HepG2 (cell line): Measurements from ENCODE around the gene TRIM7. TPM values are rescaled to one million over a fixed set of nuclear protein-coding genes. Genes with fewer than 3 reads are reported as not detected.

Source experiments
- CBX2 ChIP-seq, 2 experiments: fragments of 200-600 bp in 1 of 2; sonication (generic); formaldehyde crosslinking in 1 of 2; IDR thresholded peaks; 2 replicates each; pipeline versions ENCODE4 v1.7.0 to v1.8.1; 2018 to 2022; ENCODE audit warnings: low read depth in 2 of 2, low read length in 1 of 2, mild to moderate bottlenecking in 1 of 2, missing genetic modification reagents in 1 of 2
- CENPT ChIP-seq: sonication (generic); formaldehyde crosslinking; IDR thresholded peaks from 2 replicates; pipeline ENCODE4 v1.8.0; 2022; ENCODE audit warnings: low read depth, mild to moderate bottlenecking, moderate library complexity, missing genetic modification reagents
- FOXK2 ChIP-seq: fragments of 450-650 bp; IDR thresholded peaks from 2 replicates; pipeline ENCODE4 v1.6.1; 2016
- MED13 ChIP-seq: sonication (generic); formaldehyde crosslinking; IDR thresholded peaks from 2 replicates; pipeline ENCODE4 v1.5.0; 2020; ENCODE audit warnings: missing genetic modification reagents
- MTA3 ChIP-seq: sonication (generic); formaldehyde crosslinking; IDR thresholded peaks from 2 replicates; pipeline ENCODE4 v1.4.0; 2020; ENCODE audit warnings: missing genetic modification reagents
- MTF2 ChIP-seq: sonication (generic); formaldehyde crosslinking; IDR thresholded peaks from 2 replicates; pipeline ENCODE4 v1.5.0; 2020; ENCODE audit warnings: missing genetic modification reagents, borderline replicate concordance
- MXD1 ChIP-seq: sonication (generic); formaldehyde crosslinking; IDR thresholded peaks from 2 replicates; pipeline ENCODE4 v1.4.0; 2020; ENCODE audit warnings: mild to moderate bottlenecking, missing genetic modification reagents
- NFE2 ChIP-seq: sonication (generic); formaldehyde crosslinking; IDR thresholded peaks from 2 replicates; pipeline ENCODE4 v1.4.0; 2020; ENCODE audit warnings: missing genetic modification reagents
- NRL ChIP-seq: sonication (generic); formaldehyde crosslinking; IDR thresholded peaks from 2 replicates; pipeline ENCODE4 v1.5.0; 2020; ENCODE audit warnings: missing genetic modification reagents, mild to moderate bottlenecking, moderate library complexity, borderline replicate concordance
- PITX1 ChIP-seq: sonication (generic); formaldehyde crosslinking; IDR thresholded peaks from 2 replicates; pipeline ENCODE4 v1.5.1; 2020; ENCODE audit warnings: mild to moderate bottlenecking, missing genetic modification reagents
- SETDB1 ChIP-seq: sonication (generic); formaldehyde crosslinking; IDR thresholded peaks from 2 replicates; pipeline ENCODE4 v1.5.1; 2020; ENCODE audit warnings: missing genetic modification reagents, mild to moderate bottlenecking, borderline replicate concordance
- SP140L ChIP-seq: sonication (generic); formaldehyde crosslinking; IDR thresholded peaks from 2 replicates; pipeline ENCODE4 v1.4.0; 2020; ENCODE audit warnings: missing genetic modification reagents, borderline replicate concordance
- SPEN ChIP-seq: sonication (generic); formaldehyde crosslinking; IDR thresholded peaks from 2 replicates; pipeline ENCODE4 v1.5.1; 2020; ENCODE audit warnings: low read depth, mild to moderate bottlenecking, missing genetic modification reagents
- SRSF1 ChIP-seq: fragments of 200-400 bp; formaldehyde crosslinking; optimal IDR thresholded peaks from 2 replicates; pipeline ENCODE3; 2017; ENCODE audit warnings: mild to moderate bottlenecking, low read depth, low read length, moderate library complexity
- SSRP1 ChIP-seq: IDR thresholded peaks from 2 replicates; pipeline ENCODE4 v1.6.1; 2016; ENCODE audit warnings: control low read depth
- TCF12 ChIP-seq, 2 experiments: fragments of 450-650 bp in 1 of 2; sonication (generic) in 1 of 2; formaldehyde crosslinking in 1 of 2; IDR thresholded peaks; 2 replicates each; pipeline versions ENCODE4 v1.6.1 to v1.8.0; 2017 to 2022; ENCODE audit warnings: antibody characterized with exemption in 1 of 2, mild to moderate bottlenecking in 1 of 2, missing genetic modification reagents in 1 of 2, moderate library complexity in 1 of 2
- ZBTB10 ChIP-seq: sonication (generic); formaldehyde crosslinking; IDR thresholded peaks from 2 replicates; pipeline ENCODE4 v1.4.0; 2020; ENCODE audit warnings: missing genetic modification reagents, borderline replicate concordance
- ZBTB34 ChIP-seq: sonication (generic); formaldehyde crosslinking; IDR thresholded peaks from 2 replicates; pipeline ENCODE4 v1.8.0; 2022; ENCODE audit warnings: mild to moderate bottlenecking, missing genetic modification reagents
- ZC3H13 ChIP-seq: sonication (generic); formaldehyde crosslinking; IDR thresholded peaks from 2 replicates; pipeline ENCODE4 v1.8.1; 2023; ENCODE audit warnings: mild to moderate bottlenecking, missing genetic modification reagents, moderate library complexity
- ZFP62 ChIP-seq: sonication (generic); formaldehyde crosslinking; IDR thresholded peaks from 2 replicates; pipeline ENCODE4 v1.4.0; 2020; ENCODE audit warnings: missing genetic modification reagents
- ZFYVE20 ChIP-seq: sonication (generic); formaldehyde crosslinking; IDR thresholded peaks from 2 replicates; pipeline ENCODE4 v1.8.0; 2023; ENCODE audit warnings: low read depth, mild to moderate bottlenecking, moderate library complexity, missing genetic modification reagents, borderline replicate concordance
- polyA plus RNA-seq, 8 experiments: library from polyadenylated mRNA; depleted of rRNA in 3 of 8; stranded (reverse) in 7 of 8; unstranded in 1 of 8; fragments of >200 nt; fragmentation: Illumina TruSeq in 4 of 8; extraction: Trizol in 4 of 8; gene quantifications; 2 replicates each; pipeline versions ENCODE4 v1.2.1 to v1.2.3, GENCODE V29; 2011 to 2016; ENCODE audit warnings: low read depth in 4 of 8, missing spikeins in 1 of 8, mixed read lengths in 1 of 8; ENCODE audit not compliant: insufficient read depth in 1 of 8
- total RNA-seq, 5 experiments: library from RNA; depleted of rRNA; stranded (reverse); fragments of >200 nt; fragmentation: Illumina TruSeq; extraction: Trizol; gene quantifications; 2 replicates each; pipeline ENCODE4 v1.2.3, GENCODE V29; 2016; ENCODE audit warnings: low read depth in 1 of 5
- TF ChIP-seq, protein P1 (sequence below), 2 experiments: sonication (generic) in 1 of 2; formaldehyde crosslinking in 1 of 2; IDR thresholded peaks; 2 replicates each; pipeline versions ENCODE4 v1.5.1 to v1.6.1; 2011 to 2020; ENCODE audit warnings: borderline replicate concordance in 1 of 2, low read depth in 1 of 2, low read length in 1 of 2, mild to moderate bottlenecking in 1 of 2, missing genetic modification reagents in 1 of 2, moderate library complexity in 1 of 2

TRIM7 gene
- total and polyA plus RNA-seq, 2 of the 13 experiments (the other 11 are each of a cell fraction or from before 2014, with no cell fraction given) = 0.13 TPM; not detected in 1

GRCh38 chr5:181223058-181223728 lies 18.2 kb upstream of the TRIM7 start, which contains the start of gene TRIM41 (continued):
- TF ChIP-seq CENPT (CRISPR knock-in tag) (no peak; the same call in 1 of the 2 replicates), ZC3H13 (0 out of 2 replicates have a peak, but pooled peaks have one; percentile 17), ZBTB34 (CRISPR knock-in tag) (peak; percentile 62; the same call in 1 of the 2 replicates), PITX1 (peak; percentile 89), MTA3 (no peak), MED13 (CRISPR knock-in tag) (no peak), MTF2 (CRISPR knock-in tag) (no peak), SSRP1 (CRISPR knock-in tag) (no peak; the same call in 1 of the 2 replicates), FOXK2 (0 out of 2 replicates have a peak, but pooled peaks have one; percentile 22), TCF12 (IDR thresholded peaks at IDR 0.05) (no peak), TCF12 (CRISPR knock-in tag; IDR thresholded peaks at IDR 0.05) (0 out of 2 replicates have a peak, but pooled peaks have one; percentile 61), SETDB1 (CRISPR knock-in tag) (no peak), ZBTB10 (0 out of 2 replicates have a peak, but pooled peaks have one; percentile 33), SRSF1 (peak; percentile 87), NFE2 (CRISPR knock-in tag) (no peak), SPEN (CRISPR knock-in tag) (peak; percentile 86; the same call in 1 of the 2 replicates), ZFP62 (CRISPR knock-in tag) (no peak), MXD1 (CRISPR knock-in tag) (no peak), NRL (CRISPR knock-in tag) (peak; percentile 32; the same call in 1 of the 2 replicates), SP140L (CRISPR knock-in tag) (no peak), CBX2 (IDR thresholded peaks at IDR 0.05; ENCODE audit: low read depth, low read length) (no peak), CBX2 (CRISPR knock-in tag; IDR thresholded peaks at IDR 0.05; ENCODE audit: low read depth) (no peak), ZFYVE20 (peak; percentile 1; the same call in 1 of the 2 replicates)
- TF ChIP-seq, protein P1, sequence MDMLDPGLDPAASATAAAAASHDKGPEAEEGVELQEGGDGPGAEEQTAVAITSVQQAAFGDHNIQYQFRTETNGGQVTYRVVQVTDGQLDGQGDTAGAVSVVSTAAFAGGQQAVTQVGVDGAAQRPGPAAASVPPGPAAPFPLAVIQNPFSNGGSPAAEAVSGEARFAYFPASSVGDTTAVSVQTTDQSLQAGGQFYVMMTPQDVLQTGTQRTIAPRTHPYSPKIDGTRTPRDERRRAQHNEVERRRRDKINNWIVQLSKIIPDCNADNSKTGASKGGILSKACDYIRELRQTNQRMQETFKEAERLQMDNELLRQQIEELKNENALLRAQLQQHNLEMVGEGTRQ (IDR thresholded peaks at IDR 0.05; ENCODE audit: low read depth, low read length) = no peak
- TF ChIP-seq, protein P1 (CRISPR knock-in tag; IDR thresholded peaks at IDR 0.05; ENCODE audit: borderline replicate concordance) = no peak; the same call in 1 of the 2 replicates
